CD14-positive monocyte (primary cell): Measurements from ENCODE around the gene PRPF19. TPM values are rescaled to one million over a fixed set of nuclear protein-coding genes. Genes with fewer than 3 reads are reported as not detected.
A peak's percentile ranks its signal among the peaks of the same experiment; 100 is the strongest.

Experiments
- DNase-seq, 3 donors: peaks; one replicate each; pipeline ENCODE4 v3.0.0-alpha.2; 2011 to 2022
- H2AFZ ChIP-seq: 2 replicates; pipeline ENCODE4 v1.6.0; 2012; ENCODE audit warnings: mild to moderate bottlenecking, low read depth, low read length, inconsistent platforms; ENCODE audit not compliant: insufficient read depth, poor library complexity, severe bottlenecking
- H3K27ac ChIP-seq, 2 donors: 1 replicate in 1 of 2; 2 replicates in 1 of 2; pipeline ENCODE4 v1.5.1; 2012 to 2013; ENCODE audit warnings: low read length in 2 of 2, control low read depth in 1 of 2, inconsistent platforms in 1 of 2, low read depth in 1 of 2, mild to moderate bottlenecking in 1 of 2
- H3K27me3 ChIP-seq, 2 donors: one replicate each; pipeline versions ENCODE4 v1.6.0 to v1.6.1; 2011 to 2013; ENCODE audit warnings: low read length in 2 of 2; ENCODE audit not compliant: control insufficient read depth in 2 of 2, insufficient read depth in 2 of 2
- H3K36me3 ChIP-seq, 2 donors: replicated peaks in 1 of 2; 1 replicate in 1 of 2; 2 replicates in 1 of 2; pipeline versions ENCODE4 v1.5.1 to v1.6.1; 2012 to 2013; ENCODE audit warnings: low read length in 2 of 2, control low read depth in 1 of 2, inconsistent platforms in 1 of 2, mild to moderate bottlenecking in 1 of 2; ENCODE audit not compliant: insufficient read depth in 2 of 2, control insufficient read depth in 1 of 2
- H3K4me1 ChIP-seq, 2 donors: 1 replicate in 1 of 2; 2 replicates in 1 of 2; pipeline versions ENCODE4 v1.5.1 to v1.6.1; 2012 to 2013; ENCODE audit warnings: low read length in 2 of 2, control low read depth in 1 of 2, inconsistent platforms in 1 of 2, mild to moderate bottlenecking in 1 of 2, moderate library complexity in 1 of 2; ENCODE audit not compliant: insufficient read depth in 2 of 2, control insufficient read depth in 1 of 2
- H3K4me2 ChIP-seq: replicated peaks from 2 replicates; pipeline ENCODE3; 2012; ENCODE audit warnings: low read length, moderate library complexity, mild to moderate bottlenecking; ENCODE audit not compliant: poor library complexity, severe bottlenecking; ENCODE audit errors: extremely low read depth
- H3K4me3 ChIP-seq, 3 experiments: fragments of 200-600 bp in 1 of 3; sonication (generic) in 1 of 3; replicated peaks in 1 of 3; 1 replicate in 2 of 3; 2 replicates in 1 of 3; pipeline ENCODE4 v1.5.1; 2011 to 2013; ENCODE audit warnings: low read length in 3 of 3, mild to moderate bottlenecking in 3 of 3, control low read depth in 2 of 3, low read depth in 2 of 3, inconsistent platforms in 1 of 3, moderate library complexity in 1 of 3
- H3K79me2 ChIP-seq: 2 replicates; pipeline ENCODE4 v1.6.0; 2012; ENCODE audit warnings: mild to moderate bottlenecking, control low read depth, inconsistent platforms, low read length, moderate library complexity; ENCODE audit not compliant: insufficient read depth
- H3K9ac ChIP-seq: 2 replicates; pipeline ENCODE4 v1.6.0; 2017; ENCODE audit warnings: low read length, mild to moderate bottlenecking; ENCODE audit not compliant: insufficient read depth, poor library complexity, severe bottlenecking
- H3K9me3 ChIP-seq, 2 donors: replicated peaks in 1 of 2; 1 replicate in 1 of 2; 2 replicates in 1 of 2; pipeline versions ENCODE4 v1.5.1 to v1.6.1; 2012 to 2013; ENCODE audit warnings: low read length in 2 of 2, control low read depth in 1 of 2; ENCODE audit not compliant: control insufficient read depth in 1 of 2, insufficient read depth in 1 of 2
- H4K20me1 ChIP-seq: 2 replicates; pipeline ENCODE4 v1.6.0; 2012; ENCODE audit warnings: mild to moderate bottlenecking, low read length, control low read depth, moderate library complexity; ENCODE audit not compliant: insufficient read depth
- H3K27ac Mint-ChIP-seq, 7 donors: one replicate each; pipeline ENCODE4 v1.8.0; 2020; ENCODE audit warnings: mild to moderate bottlenecking in 7 of 7, mixed read lengths in 7 of 7, moderate library complexity in 6 of 7, inconsistent platforms in 2 of 7
- H3K27me3 Mint-ChIP-seq, 3 donors: one replicate each; pipeline ENCODE4 v1.8.0; 2021 to 2022; ENCODE audit warnings: low read depth in 3 of 3, mild to moderate bottlenecking in 3 of 3, mixed read lengths in 3 of 3, moderate library complexity in 3 of 3, inconsistent platforms in 1 of 3
- H3K36me3 Mint-ChIP-seq, 2 donors: one replicate each; pipeline ENCODE4 v1.8.0; 2020; ENCODE audit warnings: mixed read lengths in 2 of 2, inconsistent platforms in 1 of 2, mild to moderate bottlenecking in 1 of 2
- H3K4me1 Mint-ChIP-seq: one replicate; pipeline ENCODE4 v1.8.0; 2020; ENCODE audit warnings: mild to moderate bottlenecking, mixed read lengths
- H3K4me3 Mint-ChIP-seq, 2 donors: one replicate each; pipeline ENCODE4 v1.8.0; 2020; ENCODE audit warnings: mild to moderate bottlenecking in 2 of 2, mixed read lengths in 2 of 2, moderate library complexity in 1 of 2
- H3K9me3 Mint-ChIP-seq, 7 donors: one replicate each; pipeline ENCODE4 v1.8.0; 2020 to 2022; ENCODE audit warnings: mixed read lengths in 7 of 7, mild to moderate bottlenecking in 6 of 7, moderate library complexity in 6 of 7, inconsistent platforms in 2 of 7
- WGBS: methylation state at CpG from one replicate; pipeline ENCODE4 v1.1.5; 2013; ENCODE audit warnings: missing lambda C conversion rate; ENCODE audit not compliant: insufficient coverage; 5-methylcytosine and 5-hydroxymethylcytosine counted together
- intact Hi-C, 2 donors: fragments of 100-400 bp; cut with micrococcal nuclease; formaldehyde crosslinking; loops; one replicate each; pipeline versions ENCODE4 v1.15.0 to v1.15.1; 2023
- polyA plus RNA-seq, 3 donors: library from polyadenylated mRNA; depleted of rRNA in 1 of 3; unstranded in 2 of 3; stranded (reverse) in 1 of 3; fragments of 300-500 nt in 2 of 3; fragments of >200 nt in 1 of 3; fragmentation: Illumina TruSeq in 2 of 3; gene quantifications; 1 replicate in 2 of 3; 2 replicates in 1 of 3; pipeline ENCODE4 v1.2.3, GENCODE V29; 2012 to 2021
- TF ChIP-seq, protein P1 (sequence below): fragments of 200-600 bp; IDR thresholded peaks from one replicate; pipeline ENCODE4 v1.8.0; 2022; ENCODE audit warnings: antibody characterized with exemption, mild to moderate bottlenecking

Gene PRPF19
- polyA plus RNA-seq, 3 donors = 7.8 to 33.2 (median 12.2) TPM

DNA sequence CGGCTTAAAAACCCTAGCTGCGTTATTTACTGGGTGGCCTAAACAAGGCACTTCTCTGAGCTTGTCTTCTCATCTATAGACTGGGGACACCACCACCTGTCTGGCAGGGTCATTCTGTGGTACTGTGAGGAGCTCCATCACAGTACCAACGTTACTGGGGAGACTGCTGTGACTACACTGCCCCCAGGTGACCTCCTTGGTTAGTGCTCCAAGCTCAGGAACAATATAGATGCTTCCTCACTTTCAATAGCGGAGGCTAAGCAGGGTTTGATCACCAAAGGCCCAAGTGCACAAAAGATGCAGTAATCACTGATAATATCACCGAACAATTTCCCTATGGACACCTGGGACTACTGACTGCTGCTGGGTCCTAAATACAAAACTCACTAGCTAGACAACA is 18.8 kb downstream of the PRPF19 start:
- H3K36me3 Mint-ChIP-seq = peaks cover 34 to 37% of the 10 kb centered on the region in 2 donors
- peak; percentile 33 to 54 (median 52) for DNase-seq
- Histone ChIP-seq H3K27ac (no peak overlapping the region), H3K9me3 (no peaks in the 10 kb centered on the region), H3K79me2 (no peaks in the 10 kb centered on the region), H3K4me1 (peaks cover 11 to 12% of the 10 kb centered on the region in 2 donors), H3K36me3 (peaks cover 6 to 27% of the 10 kb centered on the region in 2 donors), H2AFZ (no peak overlapping the region), H3K9ac (no peak overlapping the region), H3K4me2 (no peak overlapping the region), H3K4me3 (no peak overlapping the region), H4K20me1 (no peaks in the 10 kb centered on the region), H3K27me3 (no peaks in the 10 kb centered on the region)
- intact Hi-C loops = loop anchor here in 1 of 2 donors (1.0 kb wide), 1 partner anchor 56 kb away; no protein-coding TSS in a partner anchor
- TF ChIP-seq, protein P1, sequence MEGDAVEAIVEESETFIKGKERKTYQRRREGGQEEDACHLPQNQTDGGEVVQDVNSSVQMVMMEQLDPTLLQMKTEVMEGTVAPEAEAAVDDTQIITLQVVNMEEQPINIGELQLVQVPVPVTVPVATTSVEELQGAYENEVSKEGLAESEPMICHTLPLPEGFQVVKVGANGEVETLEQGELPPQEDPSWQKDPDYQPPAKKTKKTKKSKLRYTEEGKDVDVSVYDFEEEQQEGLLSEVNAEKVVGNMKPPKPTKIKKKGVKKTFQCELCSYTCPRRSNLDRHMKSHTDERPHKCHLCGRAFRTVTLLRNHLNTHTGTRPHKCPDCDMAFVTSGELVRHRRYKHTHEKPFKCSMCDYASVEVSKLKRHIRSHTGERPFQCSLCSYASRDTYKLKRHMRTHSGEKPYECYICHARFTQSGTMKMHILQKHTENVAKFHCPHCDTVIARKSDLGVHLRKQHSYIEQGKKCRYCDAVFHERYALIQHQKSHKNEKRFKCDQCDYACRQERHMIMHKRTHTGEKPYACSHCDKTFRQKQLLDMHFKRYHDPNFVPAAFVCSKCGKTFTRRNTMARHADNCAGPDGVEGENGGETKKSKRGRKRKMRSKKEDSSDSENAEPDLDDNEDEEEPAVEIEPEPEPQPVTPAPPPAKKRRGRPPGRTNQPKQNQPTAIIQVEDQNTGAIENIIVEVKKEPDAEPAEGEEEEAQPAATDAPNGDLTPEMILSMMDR = peak; percentile 65
- WGBS = 33% methylated on average over 2 of the region's 5 CpGs
- H3K4me1 Mint-ChIP-seq = peaks cover 24% of the 10 kb centered on the region
- no peak overlapping the region for H3K4me3 Mint-ChIP-seq
- no peaks in the 10 kb centered on the region for H3K27me3 Mint-ChIP-seq
- H3K27ac Mint-ChIP-seq = no peak overlapping the region
- H3K9me3 Mint-ChIP-seq = no peaks in the 10 kb centered on the region

DNA sequence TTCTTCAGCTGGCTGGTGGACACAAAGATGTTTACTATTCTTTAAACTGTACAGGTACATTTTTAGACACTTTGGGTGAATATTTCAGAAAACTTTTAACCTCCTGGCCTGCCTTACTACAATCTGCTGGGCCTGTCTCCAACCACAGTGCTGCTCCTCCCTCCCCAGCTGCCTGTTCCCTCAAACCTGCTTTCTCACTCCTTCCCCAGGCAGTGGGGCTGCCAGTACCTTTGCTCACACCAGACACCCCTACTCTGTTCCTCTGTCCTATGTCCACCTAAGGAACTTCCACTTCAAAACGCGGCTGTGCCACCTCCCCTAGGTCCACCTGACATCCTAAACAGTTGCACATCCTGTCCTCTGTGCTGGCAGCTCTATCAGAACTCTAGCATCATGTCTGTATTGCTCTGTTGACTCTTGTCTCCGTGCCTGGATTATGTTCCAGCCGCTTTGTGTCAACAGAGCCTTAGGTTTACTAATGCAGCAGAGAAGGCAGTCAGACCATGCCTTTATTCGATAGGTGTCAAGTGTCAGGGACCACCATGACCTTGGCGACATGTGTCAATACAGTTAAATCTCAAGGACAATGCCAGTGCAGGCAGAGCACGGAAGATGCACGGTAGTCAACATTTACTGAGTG is 25.6 kb downstream of the PRPF19 start:
- peaks cover 0 to 3% (median 0%) of the 10 kb centered on the region in 3 donors for H3K27me3 Mint-ChIP-seq
- Histone ChIP-seq H3K9ac (no peak overlapping the region), H3K79me2 (no peaks in the 10 kb centered on the region), H2AFZ (no peak overlapping the region), H3K4me2 (no peak overlapping the region), H4K20me1 (no peaks in the 10 kb centered on the region), H3K27me3 (no peaks in the 10 kb centered on the region), H3K9me3 (no peaks in the 10 kb centered on the region), H3K4me1 (no peaks in the 10 kb centered on the region), H3K36me3 (peaks cover 14 to 36% of the 10 kb centered on the region in 2 donors), H3K27ac (no peak overlapping the region), H3K4me3 (no peak overlapping the region)
- TF ChIP-seq, protein P1 = no peak
- 98% methylated on average over 6 of the region's 8 CpGs for WGBS
- peaks cover 49 to 52% of the 10 kb centered on the region in 2 donors for H3K36me3 Mint-ChIP-seq
- DNase-seq = no peak
- no peak overlapping the region for H3K4me3 Mint-ChIP-seq
- H3K27ac Mint-ChIP-seq = no peak overlapping the region
- intact Hi-C loops = no loop called here
- H3K4me1 Mint-ChIP-seq = peaks cover 5% of the 10 kb centered on the region
- no peaks in the 10 kb centered on the region for H3K9me3 Mint-ChIP-seq
